Gastrocnemius medialis (tissue), 4 donors: Measurements from ENCODE around the gene PDCD11. TPM values are rescaled to one million over a fixed set of nuclear protein-coding genes. Genes with fewer than 3 reads are reported as not detected.
"Not testable (repeated sequence)": the region's sequence is repeated elsewhere in the genome, so short reads cannot be mapped to it uniquely, and the experiment has no call there.

Experiments used
- ATAC-seq, 2 donors: fragments of 150-250 bp; one replicate each; pipeline ENCODE4 v1.9.1; 2016
- DNase-seq, 2 donors: peaks; one replicate each; pipeline ENCODE4 v3.0.0-alpha.2; 2019
- H3K27ac ChIP-seq, 4 donors: fragments of 200-600 bp; sonication (generic); 1 replicate in 1 of 4; 2 replicates in 3 of 4; pipeline ENCODE4 v1.5.1; 2016 to 2018; ENCODE audit warnings: mild to moderate bottlenecking in 2 of 4, moderate library complexity in 1 of 4
- H3K27me3 ChIP-seq, 3 donors: fragments of 200-600 bp; sonication (generic) in 2 of 3; 1 replicate in 1 of 3; 2 replicates in 2 of 3; pipeline versions ENCODE4 v1.5.1 to v1.6.0; 2016 to 2019; ENCODE audit warnings: mild to moderate bottlenecking in 1 of 3, moderate library complexity in 1 of 3
- H3K36me3 ChIP-seq, 2 donors: fragments of 200-600 bp; sonication (generic) in 1 of 2; one replicate each; pipeline ENCODE4 v1.5.1; 2017 to 2018
- H3K4me1 ChIP-seq, 2 donors: fragments of 200-600 bp; sonication (generic) in 1 of 2; one replicate each; pipeline ENCODE4 v1.5.1; 2016 to 2017; ENCODE audit warnings: mild to moderate bottlenecking in 2 of 2
- H3K4me3 ChIP-seq, 4 donors: fragments of 200-600 bp; sonication (generic) in 3 of 4; 1 replicate in 1 of 4; 2 replicates in 3 of 4; pipeline ENCODE4 v1.5.1; 2016 to 2019; ENCODE audit warnings: mild to moderate bottlenecking in 2 of 4
- H3K9me3 ChIP-seq, 3 donors: fragments of 200-600 bp; sonication (generic) in 2 of 3; 1 replicate in 1 of 3; 2 replicates in 2 of 3; pipeline ENCODE4 v1.5.1; 2016 to 2019
- POLR2A ChIP-seq, 2 donors: fragments of 450-650 bp; IDR thresholded peaks; one replicate each; pipeline ENCODE4 v1.6.1; 2017; ENCODE audit warnings: antibody characterized with exemption in 2 of 2, mild to moderate bottlenecking in 2 of 2, moderate library complexity in 2 of 2
- in situ Hi-C, 4 donors: fragments of 200-750 bp; cut with MboI; loops; one replicate each; pipeline versions ENCODE4 v1.15.0 to v1.8.0; 2017; ENCODE audit warnings: low sequenced_read_pairs in 4 of 4
- intact Hi-C: fragments of 100-400 bp; cut with DNase I; formaldehyde crosslinking; loops from one replicate; pipeline ENCODE4 v1.15.1; 2023; ENCODE audit warnings: low total_unique reads
- total RNA-seq, 4 donors: library from RNA; depleted of rRNA; stranded (reverse); fragments of >200 nt; gene quantifications; one replicate each; pipeline versions ENCODE4 v1.1.0 to v1.2.3, GENCODE V29; 2016
- TF ChIP-seq, protein P1 (sequence below), 5 experiments: fragments of 450-650 bp in 3 of 5; fragments of 200-600 bp in 2 of 5; sonication (generic) in 2 of 5; IDR thresholded peaks in 4 of 5; conservative IDR thresholded peaks in 1 of 5; 1 replicate in 4 of 5; 2 replicates in 1 of 5; pipeline ENCODE4 v1.5.1; 2016 to 2019; ENCODE audit warnings: antibody characterized with exemption in 5 of 5, mild to moderate bottlenecking in 3 of 5, moderate library complexity in 3 of 5

The PDCD11 gene
- total RNA-seq, 4 donors from 2014 or later: 16.7 to 22.7 (median 19.5) TPM

DNA sequence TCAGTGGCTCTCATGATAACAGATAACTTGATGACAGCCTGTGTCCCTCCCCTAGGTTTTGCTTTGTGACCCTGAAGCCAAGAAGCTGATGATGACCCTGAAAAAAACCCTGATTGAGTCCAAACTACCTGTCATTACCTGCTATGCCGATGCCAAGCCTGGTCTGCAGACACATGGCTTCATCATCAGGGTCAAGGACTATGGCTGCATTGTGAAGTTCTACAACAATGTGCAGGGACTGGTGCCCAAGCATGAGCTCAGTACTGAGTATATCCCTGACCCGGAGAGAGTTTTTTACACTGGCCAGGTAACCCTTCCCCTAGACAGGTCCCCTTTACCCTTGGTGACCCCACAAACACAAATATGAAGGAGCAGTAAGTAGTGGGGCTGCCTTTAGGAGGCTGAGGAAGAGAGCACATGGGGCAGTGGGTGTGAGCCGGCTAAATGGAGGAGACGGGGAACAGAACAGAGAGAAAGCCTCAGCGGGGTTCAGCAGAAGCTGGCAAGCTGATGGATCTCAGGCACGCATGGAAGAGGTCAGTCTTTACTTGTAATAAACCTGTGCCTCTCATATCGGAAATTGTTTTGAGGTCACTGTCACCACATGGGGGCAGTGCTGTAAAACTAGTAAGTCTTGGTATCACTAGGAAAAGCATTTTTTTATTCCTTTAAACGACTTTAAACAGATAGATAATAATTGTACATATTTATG is 20.2 kb downstream of the PDCD11 start:
- intact Hi-C loops (loop anchor here (1.0 to 2.0 kb wide), 2 partner anchors 66 to 176 kb away; no protein-coding TSS in a partner anchor), in situ Hi-C loops (loop anchor here in 3 of 4 donors (5.0 to 25.0 kb wide), 5 partner anchors 66 to 271 kb away; no protein-coding TSS in a partner anchor)
- H3K27me3 ChIP-seq: no peaks in the 10 kb centered on the region
- peak in 1 of 2 donors; percentile 51 for DNase-seq
- H3K36me3 ChIP-seq: peaks cover 6 to 99% of the 10 kb centered on the region in 2 donors
- H3K9me3 ChIP-seq: no peaks in the 10 kb centered on the region
- TF ChIP-seq, protein P1, sequence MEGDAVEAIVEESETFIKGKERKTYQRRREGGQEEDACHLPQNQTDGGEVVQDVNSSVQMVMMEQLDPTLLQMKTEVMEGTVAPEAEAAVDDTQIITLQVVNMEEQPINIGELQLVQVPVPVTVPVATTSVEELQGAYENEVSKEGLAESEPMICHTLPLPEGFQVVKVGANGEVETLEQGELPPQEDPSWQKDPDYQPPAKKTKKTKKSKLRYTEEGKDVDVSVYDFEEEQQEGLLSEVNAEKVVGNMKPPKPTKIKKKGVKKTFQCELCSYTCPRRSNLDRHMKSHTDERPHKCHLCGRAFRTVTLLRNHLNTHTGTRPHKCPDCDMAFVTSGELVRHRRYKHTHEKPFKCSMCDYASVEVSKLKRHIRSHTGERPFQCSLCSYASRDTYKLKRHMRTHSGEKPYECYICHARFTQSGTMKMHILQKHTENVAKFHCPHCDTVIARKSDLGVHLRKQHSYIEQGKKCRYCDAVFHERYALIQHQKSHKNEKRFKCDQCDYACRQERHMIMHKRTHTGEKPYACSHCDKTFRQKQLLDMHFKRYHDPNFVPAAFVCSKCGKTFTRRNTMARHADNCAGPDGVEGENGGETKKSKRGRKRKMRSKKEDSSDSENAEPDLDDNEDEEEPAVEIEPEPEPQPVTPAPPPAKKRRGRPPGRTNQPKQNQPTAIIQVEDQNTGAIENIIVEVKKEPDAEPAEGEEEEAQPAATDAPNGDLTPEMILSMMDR (IDR thresholded peaks at IDR 0.05 in 4 of 5, conservative IDR thresholded peaks at IDR 0.05 in 1 of 5): peak; percentile 23 to 71 (median 58)
- TF ChIP-seq POLR2A (IDR thresholded peaks at IDR 0.05): no peak
- H3K27ac ChIP-seq: no peak overlapping the region
- ATAC-seq: peak; percentile 33 to 60
- no peak overlapping the region for H3K4me3 ChIP-seq
- H3K4me1 ChIP-seq: no peaks in the 10 kb centered on the region

DNA sequence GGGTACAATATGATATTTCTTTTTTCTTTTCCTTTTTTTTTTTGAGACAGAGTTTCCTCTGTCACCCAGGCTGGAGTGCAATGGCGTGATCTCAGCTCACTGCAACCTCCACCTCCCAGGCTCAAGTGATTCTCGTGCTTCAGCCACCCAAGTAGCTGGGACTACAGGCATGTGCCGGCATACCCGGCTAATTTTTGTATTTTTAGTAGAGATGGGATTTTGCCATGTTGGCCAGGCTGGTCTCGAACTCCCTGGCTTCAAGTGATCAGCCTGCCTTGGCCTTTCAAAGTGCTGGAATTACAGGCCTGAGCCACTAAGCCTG is 20.7 kb downstream of the PDCD11 start:
- intact Hi-C loops: loop anchor here (1.0 to 2.0 kb wide), 2 partner anchors 65 to 176 kb away; no protein-coding TSS in a partner anchor
- in situ Hi-C loops: loop anchor here in 3 of 4 donors (5.0 to 25.0 kb wide), 5 partner anchors 65 to 270 kb away; no protein-coding TSS in a partner anchor
- not testable (repeated sequence) for H3K27ac ChIP-seq, H3K9me3 ChIP-seq, ATAC-seq, H3K4me3 ChIP-seq, H3K27me3 ChIP-seq, DNase-seq, H3K4me1 ChIP-seq
- TF ChIP-seq, protein P1 (IDR thresholded peaks at IDR 0.05 in 4 of 5, conservative IDR thresholded peaks at IDR 0.05 in 1 of 5): peak in 1 of 5 experiments; percentile 2
- H3K36me3 ChIP-seq: peaks cover 6 to 96% of the 10 kb centered on the region in 2 donors

DNA sequence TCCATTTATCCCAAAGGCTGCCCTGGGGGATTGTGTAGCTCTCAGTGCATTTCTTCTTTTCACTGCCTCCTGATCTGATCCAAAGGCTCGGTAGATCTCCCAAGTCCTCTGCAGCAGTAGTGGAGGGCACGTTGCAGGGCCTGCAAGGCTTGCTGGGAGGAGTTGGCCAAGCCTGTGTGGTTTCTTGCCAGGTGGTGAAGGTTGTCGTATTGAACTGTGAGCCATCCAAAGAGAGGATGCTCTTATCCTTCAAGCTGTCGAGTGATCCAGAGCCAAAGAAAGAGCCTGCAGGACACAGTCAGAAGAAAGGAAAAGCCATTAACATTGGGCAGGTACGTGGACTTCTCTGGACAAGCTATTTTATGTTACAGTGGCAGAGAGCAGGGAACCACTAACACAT is 21.2 kb downstream of the PDCD11 start:
- no peak for TF ChIP-seq POLR2A (IDR thresholded peaks at IDR 0.05)
- TF ChIP-seq, protein P1 (IDR thresholded peaks at IDR 0.05 in 4 of 5, conservative IDR thresholded peaks at IDR 0.05 in 1 of 5): no peak
- Histone ChIP-seq H3K27ac (no peak overlapping the region), H3K4me3 (no peak overlapping the region), H3K36me3 (peaks cover 6 to 96% of the 10 kb centered on the region in 2 donors), H3K9me3 (no peaks in the 10 kb centered on the region), H3K27me3 (no peaks in the 10 kb centered on the region), H3K4me1 (no peaks in the 10 kb centered on the region)
- intact Hi-C loops (loop anchor here (1.0 to 2.0 kb wide), 2 partner anchors 65 to 175 kb away; no protein-coding TSS in a partner anchor), in situ Hi-C loops (loop anchor here in 3 of 4 donors (5.0 to 25.0 kb wide), 5 partner anchors 65 to 270 kb away; no protein-coding TSS in a partner anchor)
- DNase-seq: no peak
- no peak for ATAC-seq

DNA sequence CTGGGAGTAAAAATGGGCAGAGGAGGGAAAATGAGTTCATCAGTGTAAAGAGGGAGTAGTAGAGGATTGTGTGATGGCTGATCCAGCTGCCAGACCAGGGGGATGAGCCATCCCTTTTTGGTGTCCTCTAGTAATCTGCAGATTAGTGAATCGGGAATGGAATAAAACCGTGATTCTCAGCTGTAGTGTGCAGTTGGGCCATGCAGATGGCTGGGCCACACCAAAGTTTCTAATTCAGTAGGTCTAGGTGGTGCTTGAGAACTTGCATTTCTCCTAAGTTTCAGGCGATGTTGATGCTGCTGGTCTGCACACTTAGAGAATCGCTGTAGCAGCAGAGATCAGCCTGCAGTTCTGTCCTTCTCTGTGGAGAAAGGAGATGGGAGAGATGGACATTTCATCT is 22.7 kb downstream of the PDCD11 start:
- H3K4me1 ChIP-seq: no peaks in the 10 kb centered on the region
- H3K36me3 ChIP-seq: peaks cover 6 to 96% of the 10 kb centered on the region in 2 donors
- no peak for ATAC-seq
- no peak for DNase-seq
- no peak overlapping the region for H3K27ac ChIP-seq
- in situ Hi-C loops (loop anchor here in 3 of 4 donors (5.0 to 25.0 kb wide), 5 partner anchors 63 to 268 kb away; no protein-coding TSS in a partner anchor), intact Hi-C loops (no loop called here)
- H3K4me3 ChIP-seq: no peak overlapping the region
- TF ChIP-seq POLR2A (IDR thresholded peaks at IDR 0.05): no peak
- TF ChIP-seq, protein P1 (IDR thresholded peaks at IDR 0.05 in 4 of 5, conservative IDR thresholded peaks at IDR 0.05 in 1 of 5): no peak
- no peaks in the 10 kb centered on the region for H3K27me3 ChIP-seq
- no peaks in the 10 kb centered on the region for H3K9me3 ChIP-seq
